H1 (cell line): Measurements from ENCODE around the gene ZNF629. TPM values are rescaled to one million over a fixed set of nuclear protein-coding genes. Genes with fewer than 3 reads are reported as not detected.

ENCODE experiments used
- polyA plus RNA-seq, 7 experiments: library from polyadenylated mRNA; depleted of rRNA in 3 of 7; stranded (reverse) in 5 of 7; unstranded in 2 of 7; fragments of >200 nt in 5 of 7; fragments of 200-250 nt in 2 of 7; gene quantifications; 1 replicate in 5 of 7; 2 replicates in 1 of 7; 4 replicates in 1 of 7; pipeline versions ENCODE4 v1.2.1 to v1.2.3, GENCODE V29; 2011 to 2013; ENCODE audit warnings: missing spikeins in 2 of 7, mixed read lengths in 2 of 7
- total RNA-seq: library from RNA; stranded (reverse); fragmentation: NEBNext Ultra II Directional; extraction: Animal tissue kit (Norgen Biotek cat#: 25700); gene quantifications from 2 replicates; pipeline ENCODE4 v1.2.1, GENCODE V29; 2021
- TF ChIP-seq, protein P1 (sequence below): fragments of 300-600 bp; sonication (generic); IDR thresholded peaks from 2 replicates; pipeline ENCODE4 v1.7.1; 2012; ENCODE audit warnings: low read length, moderate library complexity, mild to moderate bottlenecking, inconsistent platforms; ENCODE audit not compliant: insufficient replicate concordance

ZNF629 gene
- total and polyA plus RNA-seq, 2 of the 8 experiments (the other 6 are each of a cell fraction or from before 2014, with no cell fraction given) = 11.0 to 19.5 TPM

DNA sequence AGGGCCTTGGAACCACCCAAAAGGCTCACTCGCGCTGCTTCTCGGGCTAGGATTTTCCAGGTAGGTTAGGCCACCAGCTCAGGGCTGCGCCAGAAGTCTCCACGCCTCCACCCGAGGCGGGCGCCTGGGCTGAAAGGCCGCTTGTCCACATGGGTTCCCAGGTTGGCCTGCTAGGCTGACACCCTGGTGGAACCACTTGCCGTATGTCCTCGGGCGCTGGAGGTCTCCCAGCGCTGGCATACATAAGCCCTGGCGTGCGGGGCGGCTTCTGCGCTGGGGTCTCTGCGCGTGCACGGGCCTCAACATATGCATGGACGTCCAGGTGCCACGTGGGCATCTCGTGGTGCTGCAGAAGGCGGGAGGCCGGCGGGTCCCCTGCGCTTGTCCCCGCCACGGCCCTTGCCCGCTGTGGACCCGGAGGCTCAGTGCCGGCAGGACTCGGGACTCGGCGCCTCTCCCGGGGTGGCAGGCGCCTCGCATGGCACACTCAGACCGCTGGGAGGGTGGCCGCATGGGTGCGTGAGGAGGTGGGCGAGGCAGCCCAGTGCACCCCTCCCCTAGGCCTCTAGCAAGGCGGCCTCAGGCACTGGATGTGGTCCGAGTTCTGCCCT is 47.2 kb upstream of the ZNF629 start (continued):
- TF ChIP-seq, protein P1, sequence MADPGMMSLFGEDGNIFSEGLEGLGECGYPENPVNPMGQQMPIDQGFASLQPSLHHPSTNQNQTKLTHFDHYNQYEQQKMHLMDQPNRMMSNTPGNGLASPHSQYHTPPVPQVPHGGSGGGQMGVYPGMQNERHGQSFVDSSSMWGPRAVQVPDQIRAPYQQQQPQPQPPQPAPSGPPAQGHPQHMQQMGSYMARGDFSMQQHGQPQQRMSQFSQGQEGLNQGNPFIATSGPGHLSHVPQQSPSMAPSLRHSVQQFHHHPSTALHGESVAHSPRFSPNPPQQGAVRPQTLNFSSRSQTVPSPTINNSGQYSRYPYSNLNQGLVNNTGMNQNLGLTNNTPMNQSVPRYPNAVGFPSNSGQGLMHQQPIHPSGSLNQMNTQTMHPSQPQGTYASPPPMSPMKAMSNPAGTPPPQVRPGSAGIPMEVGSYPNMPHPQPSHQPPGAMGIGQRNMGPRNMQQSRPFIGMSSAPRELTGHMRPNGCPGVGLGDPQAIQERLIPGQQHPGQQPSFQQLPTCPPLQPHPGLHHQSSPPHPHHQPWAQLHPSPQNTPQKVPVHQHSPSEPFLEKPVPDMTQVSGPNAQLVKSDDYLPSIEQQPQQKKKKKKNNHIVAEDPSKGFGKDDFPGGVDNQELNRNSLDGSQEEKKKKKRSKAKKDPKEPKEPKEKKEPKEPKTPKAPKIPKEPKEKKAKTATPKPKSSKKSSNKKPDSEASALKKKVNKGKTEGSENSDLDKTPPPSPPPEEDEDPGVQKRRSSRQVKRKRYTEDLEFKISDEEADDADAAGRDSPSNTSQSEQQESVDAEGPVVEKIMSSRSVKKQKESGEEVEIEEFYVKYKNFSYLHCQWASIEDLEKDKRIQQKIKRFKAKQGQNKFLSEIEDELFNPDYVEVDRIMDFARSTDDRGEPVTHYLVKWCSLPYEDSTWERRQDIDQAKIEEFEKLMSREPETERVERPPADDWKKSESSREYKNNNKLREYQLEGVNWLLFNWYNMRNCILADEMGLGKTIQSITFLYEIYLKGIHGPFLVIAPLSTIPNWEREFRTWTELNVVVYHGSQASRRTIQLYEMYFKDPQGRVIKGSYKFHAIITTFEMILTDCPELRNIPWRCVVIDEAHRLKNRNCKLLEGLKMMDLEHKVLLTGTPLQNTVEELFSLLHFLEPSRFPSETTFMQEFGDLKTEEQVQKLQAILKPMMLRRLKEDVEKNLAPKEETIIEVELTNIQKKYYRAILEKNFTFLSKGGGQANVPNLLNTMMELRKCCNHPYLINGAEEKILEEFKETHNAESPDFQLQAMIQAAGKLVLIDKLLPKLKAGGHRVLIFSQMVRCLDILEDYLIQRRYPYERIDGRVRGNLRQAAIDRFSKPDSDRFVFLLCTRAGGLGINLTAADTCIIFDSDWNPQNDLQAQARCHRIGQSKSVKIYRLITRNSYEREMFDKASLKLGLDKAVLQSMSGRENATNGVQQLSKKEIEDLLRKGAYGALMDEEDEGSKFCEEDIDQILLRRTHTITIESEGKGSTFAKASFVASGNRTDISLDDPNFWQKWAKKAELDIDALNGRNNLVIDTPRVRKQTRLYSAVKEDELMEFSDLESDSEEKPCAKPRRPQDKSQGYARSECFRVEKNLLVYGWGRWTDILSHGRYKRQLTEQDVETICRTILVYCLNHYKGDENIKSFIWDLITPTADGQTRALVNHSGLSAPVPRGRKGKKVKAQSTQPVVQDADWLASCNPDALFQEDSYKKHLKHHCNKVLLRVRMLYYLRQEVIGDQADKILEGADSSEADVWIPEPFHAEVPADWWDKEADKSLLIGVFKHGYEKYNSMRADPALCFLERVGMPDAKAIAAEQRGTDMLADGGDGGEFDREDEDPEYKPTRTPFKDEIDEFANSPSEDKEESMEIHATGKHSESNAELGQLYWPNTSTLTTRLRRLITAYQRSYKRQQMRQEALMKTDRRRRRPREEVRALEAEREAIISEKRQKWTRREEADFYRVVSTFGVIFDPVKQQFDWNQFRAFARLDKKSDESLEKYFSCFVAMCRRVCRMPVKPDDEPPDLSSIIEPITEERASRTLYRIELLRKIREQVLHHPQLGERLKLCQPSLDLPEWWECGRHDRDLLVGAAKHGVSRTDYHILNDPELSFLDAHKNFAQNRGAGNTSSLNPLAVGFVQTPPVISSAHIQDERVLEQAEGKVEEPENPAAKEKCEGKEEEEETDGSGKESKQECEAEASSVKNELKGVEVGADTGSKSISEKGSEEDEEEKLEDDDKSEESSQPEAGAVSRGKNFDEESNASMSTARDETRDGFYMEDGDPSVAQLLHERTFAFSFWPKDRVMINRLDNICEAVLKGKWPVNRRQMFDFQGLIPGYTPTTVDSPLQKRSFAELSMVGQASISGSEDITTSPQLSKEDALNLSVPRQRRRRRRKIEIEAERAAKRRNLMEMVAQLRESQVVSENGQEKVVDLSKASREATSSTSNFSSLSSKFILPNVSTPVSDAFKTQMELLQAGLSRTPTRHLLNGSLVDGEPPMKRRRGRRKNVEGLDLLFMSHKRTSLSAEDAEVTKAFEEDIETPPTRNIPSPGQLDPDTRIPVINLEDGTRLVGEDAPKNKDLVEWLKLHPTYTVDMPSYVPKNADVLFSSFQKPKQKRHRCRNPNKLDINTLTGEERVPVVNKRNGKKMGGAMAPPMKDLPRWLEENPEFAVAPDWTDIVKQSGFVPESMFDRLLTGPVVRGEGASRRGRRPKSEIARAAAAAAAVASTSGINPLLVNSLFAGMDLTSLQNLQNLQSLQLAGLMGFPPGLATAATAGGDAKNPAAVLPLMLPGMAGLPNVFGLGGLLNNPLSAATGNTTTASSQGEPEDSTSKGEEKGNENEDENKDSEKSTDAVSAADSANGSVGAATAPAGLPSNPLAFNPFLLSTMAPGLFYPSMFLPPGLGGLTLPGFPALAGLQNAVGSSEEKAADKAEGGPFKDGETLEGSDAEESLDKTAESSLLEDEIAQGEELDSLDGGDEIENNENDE = no peak
